Regular cardiac myocyte (primary cell): Measurements from ENCODE around the gene LMTK2. TPM values are rescaled to one million over a fixed set of nuclear protein-coding genes. Genes with fewer than 3 reads are reported as not detected.

ENCODE experiments used
- total RNA-seq: library from RNA; depleted of rRNA; stranded (reverse); fragments of >200 nt; gene quantifications from 2 replicates; pipeline ENCODE4 v1.2.3, GENCODE V29; 2014

Gene LMTK2
- total RNA-seq, result 9.0 and 9.8 TPM in 2 replicates

GRCh38 chr7:98106647-98107312 is at the start of gene LMTK2:
TSS of gene LMTK2 (plus strand) at chr7:98106862. CDS start at chr7:98107178, 316 bp downstream.

GRCh38 chr7:98211221-98211675 is 104.6 kb downstream of the LMTK2 start, which contains the start of gene BHLHA15:
TSS of gene BHLHA15 (plus strand) at chr7:98211439. CDS start at chr7:98212310, 871 bp downstream.

GRCh38 chr7:98251601-98252424 is 145.2 kb downstream of the LMTK2 start, which contains the start of gene TECPR1:
TSS of gene TECPR1 (minus strand) at chr7:98252232. CDS start at chr7:98246146, 6,086 bp downstream.

Other genes with a start within 250 kb of the LMTK2 start
- 26.2 and 42.8 TPM in 2 replicates for gene ASNS, start 234.5 kb upstream of the LMTK2 start, total RNA-seq
- not detected in 2 replicates for gene OCM2, start 116.7 kb upstream of the LMTK2 start, total RNA-seq
- gene BHLHA15, start 104.6 kb downstream of the LMTK2 start, total RNA-seq, result 0.77 and 2.8 TPM in 2 replicates
- gene TECPR1, start 145.4 kb downstream of the LMTK2 start, total RNA-seq, result 24.0 and 37.2 TPM in 2 replicates
- 29.0 and 31.6 TPM in 2 replicates for gene BRI3, start 174.8 kb downstream of the LMTK2 start, total RNA-seq